Neural crest cell (in vitro differentiated cells): ENCODE results near the gene HDLBP. TPM values are rescaled to one million over a fixed set of nuclear protein-coding genes. Genes with fewer than 3 reads are reported as not detected.

Source experiments
- DNase-seq: peaks from one replicate; pipeline ENCODE4 v3.0.0; 2021; ENCODE audit warnings: low read depth, mixed read lengths, low spot score
- H3K27ac Mint-ChIP-seq: one replicate; pipeline ENCODE4 v1.8.0; 2021; ENCODE audit warnings: mild to moderate bottlenecking, mixed read lengths; ENCODE audit not compliant: unreplicated experiment
- H3K27me3 Mint-ChIP-seq: 2 replicates; pipeline ENCODE4 v1.8.0; 2021; ENCODE audit warnings: low read depth, mild to moderate bottlenecking, mixed read lengths
- H3K36me3 Mint-ChIP-seq: 2 replicates; pipeline ENCODE4 v1.8.0; 2021; ENCODE audit warnings: low read depth, mild to moderate bottlenecking, mixed read lengths
- H3K4me1 Mint-ChIP-seq: 2 replicates; pipeline ENCODE4 v1.8.0; 2021; ENCODE audit warnings: mixed read lengths
- H3K4me3 Mint-ChIP-seq: one replicate; pipeline ENCODE4 v1.8.0; 2021; ENCODE audit warnings: mild to moderate bottlenecking, mixed read lengths
- H3K9me3 Mint-ChIP-seq: 2 replicates; pipeline ENCODE4 v1.8.0; 2021; ENCODE audit warnings: mixed read lengths
- total RNA-seq: library from RNA; stranded (reverse); gene quantifications from 2 replicates; pipeline ENCODE4 v1.2.1, GENCODE V29; 2021
- TF ChIP-seq, protein P1 (sequence below): fragments of 200-600 bp; sonication (generic); conservative IDR thresholded peaks from 2 replicates; pipeline ENCODE4 v1.5.0; 2021; ENCODE audit warnings: antibody characterized with exemption, mild to moderate bottlenecking

Gene HDLBP
- total RNA-seq, 1 donor from 2014 or later: 333 TPM

DNA sequence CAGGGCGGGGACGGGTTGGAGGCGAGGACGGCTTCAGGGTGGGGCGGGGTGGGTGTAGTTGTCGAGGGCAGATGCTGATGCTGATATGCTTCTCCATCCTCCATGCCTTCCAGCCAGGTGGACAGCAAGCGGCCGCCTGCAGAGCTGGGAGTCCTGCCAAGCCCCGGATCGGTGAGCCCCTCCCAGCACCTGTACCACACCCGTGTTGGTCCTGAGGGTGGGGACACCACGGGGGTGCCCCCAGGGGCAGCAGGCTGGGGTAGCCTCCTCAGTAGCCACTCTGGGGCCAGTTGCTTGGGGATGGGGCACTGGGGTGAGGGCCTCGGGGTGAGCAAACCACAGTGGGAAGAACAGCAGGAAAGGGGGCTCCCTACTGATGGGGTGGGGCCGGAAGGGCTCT is 124.4 kb downstream of the HDLBP start:
- Mint-ChIP-seq H3K9me3 (no peaks in the 10 kb centered on the region), H3K27me3 (no peaks in the 10 kb centered on the region), H3K4me1 (no peaks in the 10 kb centered on the region), H3K4me3 (no peak overlapping the region), H3K27ac (no peak overlapping the region), H3K36me3 (no peaks in the 10 kb centered on the region)
- TF ChIP-seq, protein P1, sequence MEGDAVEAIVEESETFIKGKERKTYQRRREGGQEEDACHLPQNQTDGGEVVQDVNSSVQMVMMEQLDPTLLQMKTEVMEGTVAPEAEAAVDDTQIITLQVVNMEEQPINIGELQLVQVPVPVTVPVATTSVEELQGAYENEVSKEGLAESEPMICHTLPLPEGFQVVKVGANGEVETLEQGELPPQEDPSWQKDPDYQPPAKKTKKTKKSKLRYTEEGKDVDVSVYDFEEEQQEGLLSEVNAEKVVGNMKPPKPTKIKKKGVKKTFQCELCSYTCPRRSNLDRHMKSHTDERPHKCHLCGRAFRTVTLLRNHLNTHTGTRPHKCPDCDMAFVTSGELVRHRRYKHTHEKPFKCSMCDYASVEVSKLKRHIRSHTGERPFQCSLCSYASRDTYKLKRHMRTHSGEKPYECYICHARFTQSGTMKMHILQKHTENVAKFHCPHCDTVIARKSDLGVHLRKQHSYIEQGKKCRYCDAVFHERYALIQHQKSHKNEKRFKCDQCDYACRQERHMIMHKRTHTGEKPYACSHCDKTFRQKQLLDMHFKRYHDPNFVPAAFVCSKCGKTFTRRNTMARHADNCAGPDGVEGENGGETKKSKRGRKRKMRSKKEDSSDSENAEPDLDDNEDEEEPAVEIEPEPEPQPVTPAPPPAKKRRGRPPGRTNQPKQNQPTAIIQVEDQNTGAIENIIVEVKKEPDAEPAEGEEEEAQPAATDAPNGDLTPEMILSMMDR: no peak
- no peak for DNase-seq

GRCh38 chr2:241190291-241190981 is 125.0 kb downstream of the HDLBP start:
- Mint-ChIP-seq H3K27ac (no peak overlapping the region), H3K36me3 (no peaks in the 10 kb centered on the region), H3K4me3 (no peak overlapping the region), H3K9me3 (no peaks in the 10 kb centered on the region), H3K27me3 (no peaks in the 10 kb centered on the region), H3K4me1 (no peaks in the 10 kb centered on the region)
- TF ChIP-seq, protein P1: no peak
- no peak for DNase-seq

GRCh38 chr2:241189856-241190201 is 125.6 kb downstream of the HDLBP start:
- TF ChIP-seq, protein P1: no peak
- Mint-ChIP-seq H3K4me3 (no peak overlapping the region), H3K36me3 (no peaks in the 10 kb centered on the region), H3K4me1 (no peaks in the 10 kb centered on the region), H3K27ac (no peak overlapping the region), H3K27me3 (no peaks in the 10 kb centered on the region), H3K9me3 (no peaks in the 10 kb centered on the region)
- no peak for DNase-seq

- Mint-ChIP-seq H3K27me3 (no peaks in the 10 kb centered on the region), H3K27ac (no peak overlapping the region), H3K9me3 (no peaks in the 10 kb centered on the region), H3K4me3 (no peak overlapping the region), H3K4me1 (no peaks in the 10 kb centered on the region), H3K36me3 (no peaks in the 10 kb centered on the region)
- TF ChIP-seq, protein P1: no peak
- no peak for DNase-seq
These were observed 126.2 kb downstream of the HDLBP start for GRCh38 chr2:241189093-241189855.

GRCh38 chr2:241188361-241189092 is 126.9 kb downstream of the HDLBP start, which contains the start of gene ANO7:
Gene ANO7, plus strand, starts transcription at chr2:241188677. Its CDS starts 1,387 bp downstream, at chr2:241190064.
- no peak within 1 kb of the TSS for H3K27ac Mint-ChIP-seq
- no peak for DNase-seq

More at GRCh38 chr2:241188361-241189092, 126.9 kb downstream of the HDLBP start, which contains the start of gene ANO7:
- TF ChIP-seq, protein P1: no peak
- H3K4me3 Mint-ChIP-seq: no peak within 1 kb of the TSS
- no peaks in the 10 kb centered on the region for H3K36me3 Mint-ChIP-seq
- no peaks in the 10 kb centered on the region for H3K9me3 Mint-ChIP-seq
- no peaks in the 10 kb centered on the region for H3K4me1 Mint-ChIP-seq
- no peaks in the 10 kb centered on the region for H3K27me3 Mint-ChIP-seq
